ENCODE measurements around the gene TMEM163.
"Not testable (repeated sequence)": the region's sequence is repeated elsewhere in the genome, so short reads cannot be mapped to it uniquely, and the experiment has no call there.

TMEM163 gene

DNA sequence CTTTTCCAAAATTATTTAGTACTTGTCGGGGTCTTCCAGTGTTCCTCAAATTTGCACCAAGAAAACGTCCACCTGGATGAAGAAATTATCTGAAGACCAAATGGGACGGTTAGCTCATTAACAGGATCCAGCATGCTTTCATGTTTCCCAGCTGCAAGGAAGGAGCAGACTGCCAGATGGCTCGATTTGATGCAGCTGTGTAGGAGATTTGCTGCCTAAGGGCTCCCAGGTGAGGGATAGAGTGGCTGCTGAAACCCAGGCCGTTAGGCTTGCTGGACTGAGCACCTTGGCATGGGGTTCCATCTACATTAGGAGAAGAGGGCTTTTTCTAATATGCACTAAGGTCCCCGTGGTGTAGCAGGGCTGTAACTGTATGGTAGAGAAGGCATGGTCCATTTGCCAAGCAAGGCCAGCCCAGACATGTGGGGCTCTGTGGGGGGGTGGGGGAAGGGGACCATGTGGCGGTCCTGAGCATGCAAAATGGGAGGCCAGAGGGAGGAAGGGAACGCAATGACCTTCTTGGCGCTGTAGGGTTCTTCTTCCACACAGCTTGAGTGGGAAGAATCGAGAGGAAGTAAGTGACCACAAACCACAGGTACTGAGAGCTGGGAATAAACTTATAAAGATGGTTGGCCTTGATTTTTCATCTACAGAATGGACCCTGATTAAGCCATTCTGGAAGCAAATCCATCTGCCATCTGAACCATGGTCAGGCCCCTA, 144.0 kb downstream of the TMEM163 start:
- DNase-seq (ENCODE audit: low read depth): no peak
- TF ChIP-seq, protein P1, sequence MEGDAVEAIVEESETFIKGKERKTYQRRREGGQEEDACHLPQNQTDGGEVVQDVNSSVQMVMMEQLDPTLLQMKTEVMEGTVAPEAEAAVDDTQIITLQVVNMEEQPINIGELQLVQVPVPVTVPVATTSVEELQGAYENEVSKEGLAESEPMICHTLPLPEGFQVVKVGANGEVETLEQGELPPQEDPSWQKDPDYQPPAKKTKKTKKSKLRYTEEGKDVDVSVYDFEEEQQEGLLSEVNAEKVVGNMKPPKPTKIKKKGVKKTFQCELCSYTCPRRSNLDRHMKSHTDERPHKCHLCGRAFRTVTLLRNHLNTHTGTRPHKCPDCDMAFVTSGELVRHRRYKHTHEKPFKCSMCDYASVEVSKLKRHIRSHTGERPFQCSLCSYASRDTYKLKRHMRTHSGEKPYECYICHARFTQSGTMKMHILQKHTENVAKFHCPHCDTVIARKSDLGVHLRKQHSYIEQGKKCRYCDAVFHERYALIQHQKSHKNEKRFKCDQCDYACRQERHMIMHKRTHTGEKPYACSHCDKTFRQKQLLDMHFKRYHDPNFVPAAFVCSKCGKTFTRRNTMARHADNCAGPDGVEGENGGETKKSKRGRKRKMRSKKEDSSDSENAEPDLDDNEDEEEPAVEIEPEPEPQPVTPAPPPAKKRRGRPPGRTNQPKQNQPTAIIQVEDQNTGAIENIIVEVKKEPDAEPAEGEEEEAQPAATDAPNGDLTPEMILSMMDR (conservative IDR thresholded peaks at IDR 0.05; ENCODE audit: low read depth, low read length): no peak
- no peak overlapping the region for H3K4me3 ChIP-seq (ENCODE audit: low read depth, low read length)

GRCh38 chr2:134573724-134574123, 145.1 kb downstream of the TMEM163 start:
- no peak overlapping the region for H3K4me3 ChIP-seq (ENCODE audit: low read depth, low read length)
- TF ChIP-seq, protein P1 (conservative IDR thresholded peaks at IDR 0.05; ENCODE audit: low read depth, low read length): no peak
- DNase-seq (ENCODE audit: low read depth): no peak

GRCh38 chr2:134573085-134573370, 145.8 kb downstream of the TMEM163 start:
- DNase-seq (ENCODE audit: low read depth): no peak
- no peak overlapping the region for H3K4me3 ChIP-seq (ENCODE audit: low read depth, low read length)
- TF ChIP-seq, protein P1 (conservative IDR thresholded peaks at IDR 0.05; ENCODE audit: low read depth, low read length): no peak

GRCh38 chr2:134572314-134573084, 146.3 kb downstream of the TMEM163 start:
- TF ChIP-seq, protein P1 (conservative IDR thresholded peaks at IDR 0.05; ENCODE audit: low read depth, low read length): no peak
- DNase-seq (ENCODE audit: low read depth): no peak
- H3K4me3 ChIP-seq (ENCODE audit: low read depth, low read length): no peak overlapping the region

- no peak overlapping the region for H3K4me3 ChIP-seq (ENCODE audit: low read depth, low read length)
- no peak for DNase-seq (ENCODE audit: low read depth)
- TF ChIP-seq, protein P1 (conservative IDR thresholded peaks at IDR 0.05; ENCODE audit: low read depth, low read length): no peak
These were observed 148.1 kb downstream of the TMEM163 start for GRCh38 chr2:134570676-134571075.

- no peak overlapping the region for H3K4me3 ChIP-seq (ENCODE audit: low read depth, low read length)
- TF ChIP-seq, protein P1 (conservative IDR thresholded peaks at IDR 0.05; ENCODE audit: low read depth, low read length): no peak
- DNase-seq (ENCODE audit: low read depth): no peak
These were observed 150.4 kb downstream of the TMEM163 start for GRCh38 chr2:134568413-134568812.

DNA sequence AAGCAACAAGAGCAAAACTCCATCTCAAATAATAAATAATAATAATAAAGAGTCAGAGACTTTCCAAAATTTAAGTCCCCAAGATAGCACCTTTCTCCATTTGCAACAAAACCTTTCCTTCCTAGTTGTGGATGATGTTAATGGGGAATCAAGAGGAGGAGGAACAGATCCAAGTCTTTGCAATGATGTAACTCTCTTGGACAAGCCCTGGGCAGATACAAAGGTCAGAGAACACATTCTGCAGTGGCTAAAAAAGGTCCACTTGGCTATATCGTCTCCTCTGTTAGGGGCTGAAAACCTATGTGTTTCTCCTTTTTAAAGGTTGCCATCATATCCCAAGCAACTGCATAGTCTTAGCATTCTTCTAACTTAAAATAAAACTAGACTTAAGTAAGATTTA, 151.1 kb downstream of the TMEM163 start:
- DNase-seq (ENCODE audit: low read depth): no peak
- TF ChIP-seq, protein P1 (conservative IDR thresholded peaks at IDR 0.05; ENCODE audit: low read depth, low read length): no peak
- H3K4me3 ChIP-seq (ENCODE audit: low read depth, low read length): no peak overlapping the region

DNA sequence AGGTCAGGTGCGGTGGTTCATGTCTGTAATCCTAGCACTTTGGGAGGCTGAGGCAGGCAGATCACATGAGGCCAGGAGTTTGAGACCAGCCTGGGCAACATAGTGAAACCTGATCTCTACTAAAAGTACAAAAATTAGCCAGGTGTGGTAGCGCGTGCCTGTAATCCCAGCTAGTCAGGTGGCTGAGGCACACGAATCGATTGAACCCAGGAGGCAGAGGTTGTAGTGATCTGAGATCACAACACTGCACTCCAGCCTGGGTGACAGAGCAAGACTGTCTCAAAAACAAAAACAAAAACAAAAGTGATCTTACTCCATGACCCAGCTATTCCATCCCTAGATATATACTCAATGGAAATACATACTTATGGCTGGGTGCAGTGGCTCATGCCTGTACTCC, 153.8 kb downstream of the TMEM163 start:
- not testable (repeated sequence) for DNase-seq (ENCODE audit: low read depth); H3K4me3 ChIP-seq (ENCODE audit: low read depth, low read length)
